ENCODE measurements around the gene UNKL. TPM values are rescaled to one million over a fixed set of nuclear protein-coding genes. Genes with fewer than 3 reads are reported as not detected.
A peak's percentile ranks its signal among the peaks of the same experiment; 100 is the strongest.

Gene UNKL
- total and polyA plus RNA-seq, 8 donors = 4.8 to 75.0 (median 28.2) TPM

- Histone ChIP-seq H3K4me1 (peaks cover 18 to 41% (median 39%) of the 10 kb centered on the region in 4 donors), H3K27me3 (no peaks in the 10 kb centered on the region), H3K4me3 (no peak overlapping the region), H3K36me3 (peaks cover 20 to 34% (median 33%) of the 10 kb centered on the region in 4 donors), H3K9me3 (no peaks in the 10 kb centered on the region), H3K27ac (no peak overlapping the region)
- intact Hi-C loops (cut with DNase I; ENCODE audit: low total_unique reads) = no loop called here
- 79 to 91% (median 87%) methylated on average over 11 to 14 of the region's 14 CpGs for WGBS, 5 donors
- TF ChIP-seq CTCF (IDR thresholded peaks at IDR 0.05) (no peak), POLR2A (IDR thresholded peaks at IDR 0.05) (no peak), POLR2AphosphoS5 (IDR thresholded peaks at IDR 0.05) (no peak), EP300 (IDR thresholded peaks at IDR 0.05) (no peak)
- no peak for DNase-seq
Observed at GRCh38 chr16:1348926-1349325, 65.6 kb downstream of the UNKL start.

GRCh38 chr16:1348441-1348840 is 66.1 kb downstream of the UNKL start:
- Histone ChIP-seq H3K4me3 (no peak overlapping the region), H3K27ac (no peak overlapping the region), H3K9me3 (no peaks in the 10 kb centered on the region), H3K27me3 (no peaks in the 10 kb centered on the region), H3K4me1 (peaks cover 18 to 41% (median 38%) of the 10 kb centered on the region in 4 donors), H3K36me3 (peaks cover 20 to 34% (median 33%) of the 10 kb centered on the region in 4 donors)
- TF ChIP-seq CTCF (IDR thresholded peaks at IDR 0.05) (no peak), POLR2AphosphoS5 (IDR thresholded peaks at IDR 0.05) (no peak)
- intact Hi-C loops (cut with DNase I; ENCODE audit: low total_unique reads) = no loop called here
- WGBS, 5 donors = 92 to 96% (median 94%) methylated on average over 10 to 15 of the region's 15 CpGs; no CpG with 5 or more reads in 1 of the 5 donors
- no peak for DNase-seq

GRCh38 chr16:1347962-1348361 is 66.5 kb downstream of the UNKL start:
- Histone ChIP-seq H3K4me3 (no peak overlapping the region), H3K9me3 (no peaks in the 10 kb centered on the region), H3K36me3 (peaks cover 20 to 34% (median 33%) of the 10 kb centered on the region in 4 donors), H3K27ac (no peak overlapping the region), H3K27me3 (peaks cover 0 to 4% (median 0%) of the 10 kb centered on the region in 3 donors), H3K4me1 (peaks cover 18 to 41% (median 38%) of the 10 kb centered on the region in 4 donors)
- intact Hi-C loops (cut with DNase I; ENCODE audit: low total_unique reads) = no loop called here
- 76 to 94% (median 90%) methylated on average over 10 to 29 of the region's 29 CpGs for WGBS, 5 donors
- TF ChIP-seq CTCF (IDR thresholded peaks at IDR 0.05) (no peak), POLR2A (IDR thresholded peaks at IDR 0.05) (no peak), EP300 (IDR thresholded peaks at IDR 0.05) (no peak), POLR2AphosphoS5 (IDR thresholded peaks at IDR 0.05) (no peak)
- no peak for DNase-seq

- 82 to 90% (median 89%) methylated on average over 4 to 31 of the region's 31 CpGs for WGBS, 5 donors
- Histone ChIP-seq H3K27me3 (peaks cover 0 to 10% (median 0%) of the 10 kb centered on the region in 3 donors), H3K9me3 (no peaks in the 10 kb centered on the region), H3K4me1 (peaks cover 16 to 41% (median 38%) of the 10 kb centered on the region in 4 donors), H3K4me3 (no peak overlapping the region), H3K27ac (no peak overlapping the region), H3K36me3 (peaks cover 20 to 34% (median 33%) of the 10 kb centered on the region in 4 donors)
- intact Hi-C loops (cut with DNase I; ENCODE audit: low total_unique reads) = no loop called here
- TF ChIP-seq POLR2AphosphoS5 (IDR thresholded peaks at IDR 0.05) (no peak), CTCF (IDR thresholded peaks at IDR 0.05) (peak in 1 of 7 experiments; percentile 1), POLR2A (IDR thresholded peaks at IDR 0.05) (no peak), EP300 (IDR thresholded peaks at IDR 0.05) (no peak)
- DNase-seq = no peak
Observed at GRCh38 chr16:1347286-1347855, 67.1 kb downstream of the UNKL start.
